HG03558 (cell line): Measurements from ENCODE around the gene RNF227.
"Not testable (repeated sequence)": the region's sequence is repeated elsewhere in the genome, so short reads cannot be mapped to it uniquely, and the experiment has no call there.

Source experiments
- ATAC-seq: cut with Tn5 transposase; IDR thresholded peaks from one replicate; pipeline ENCODE4 v1.9.1; 2021; ENCODE audit warnings: moderate number of reproducible peaks; ENCODE audit not compliant: unreplicated experiment; ENCODE audit errors: extremely low read depth

The RNF227 gene

GRCh38 chr17:7867881-7868329 lies 48.2 kb downstream of the RNF227 start:
- no peak for ATAC-seq

- no peak for ATAC-seq
Observed at GRCh38 chr17:7864995-7865650, 51.0 kb downstream of the RNF227 start.

GRCh38 chr17:7864384-7864783 lies 51.7 kb downstream of the RNF227 start:
- ATAC-seq = not testable (repeated sequence)
